A673 (cell line): ENCODE measurements around the gene MEGF6. TPM values are rescaled to one million over a fixed set of nuclear protein-coding genes. Genes with fewer than 3 reads are reported as not detected.

ENCODE experiments used
- BruUV-seq: library from RNA; stranded (reverse); fragments of 400-500 nt; replicated peaks from 2 replicates; lab custom pipeline; 2021; lab: Mats Ljungman, UMichigan
- CTCF ChIA-PET: fragments of 300-600 bp; sonication (Branson Sonifier 250); formaldehyde crosslinking; loops from one replicate; lab custom pipeline; 2022; ENCODE audit warnings: antibody characterized with exemption; lab: Charles Lee
- POLR2A ChIA-PET: fragments of 300-600 bp; sonication (Branson Sonifier 250); formaldehyde crosslinking; loops from one replicate; lab custom pipeline; 2022; ENCODE audit warnings: antibody characterized with exemption; ENCODE audit not compliant: low non-redundant PET; lab: Charles Lee
- DNase-seq: peaks from one replicate; pipeline ENCODE4 v3.0.0-alpha.2; 2015; ENCODE audit warnings: low spot score
- H3K27ac ChIP-seq: fragments of 200-600 bp; sonication (generic); 2 replicates; pipeline ENCODE4 v1.5.1; 2016; ENCODE audit warnings: mixed run types, low read depth, mild to moderate bottlenecking, mixed read lengths, antibody characterized with exemption, low read length; ENCODE audit not compliant: poor library complexity, severe bottlenecking
- H3K27me3 ChIP-seq: fragments of 200-600 bp; sonication (generic); replicated peaks from 2 replicates; pipeline ENCODE4 v1.6.1; 2017; ENCODE audit warnings: mixed run types, low read depth, mild to moderate bottlenecking, mixed read lengths, antibody characterized with exemption, low read length; ENCODE audit not compliant: insufficient read depth, poor library complexity
- H3K36me3 ChIP-seq: fragments of 200-600 bp; sonication (generic); 2 replicates; pipeline ENCODE4 v1.6.1; 2016; ENCODE audit warnings: mixed run types, mild to moderate bottlenecking, mixed read lengths, antibody characterized with exemption, low read length; ENCODE audit not compliant: insufficient read depth, poor library complexity, severe bottlenecking
- H3K4me1 ChIP-seq: fragments of 200-600 bp; sonication (generic); 2 replicates; pipeline ENCODE4 v1.6.1; 2017; ENCODE audit warnings: mixed run types, mild to moderate bottlenecking, mixed read lengths, antibody characterized with exemption, low read length; ENCODE audit not compliant: insufficient read depth, poor library complexity, severe bottlenecking
- H3K4me3 ChIP-seq: fragments of 200-600 bp; sonication (generic); 2 replicates; pipeline ENCODE4 v1.5.1; 2016; ENCODE audit warnings: low read depth, mixed run types, mild to moderate bottlenecking, mixed read lengths, low read length; ENCODE audit not compliant: poor library complexity, severe bottlenecking
- H3K9me3 ChIP-seq: fragments of 200-600 bp; sonication (generic); 2 replicates; pipeline ENCODE4 v1.6.1; 2016; ENCODE audit warnings: mixed run types, low read depth, mild to moderate bottlenecking, mixed read lengths, antibody characterized with exemption, low read length; ENCODE audit not compliant: poor library complexity, severe bottlenecking
- EZH2 ChIP-seq: fragments of 200-600 bp; sonication (generic); IDR thresholded peaks from 2 replicates; pipeline ENCODE4 v1.6.1; 2017; ENCODE audit warnings: borderline replicate concordance, low read depth, mild to moderate bottlenecking, mixed read lengths, antibody characterized with exemption, low read length; ENCODE audit not compliant: poor library complexity, severe bottlenecking
- intact Hi-C: fragments of 100-400 bp; cut with micrococcal nuclease; formaldehyde crosslinking; loops from one replicate; pipeline ENCODE4 v1.10.0; 2022; ENCODE audit not compliant: unreplicated experiment
- total RNA-seq: library from RNA; stranded (reverse); gene quantifications from 2 replicates; pipeline ENCODE4 v1.2.3, GENCODE V29; 2021
- TF ChIP-seq, protein P1 (sequence below): fragments of 300-800, 200-600 bp; sonication (generic); conservative IDR thresholded peaks from 2 replicates; pipeline ENCODE4 v1.5.1; 2017; ENCODE audit warnings: low read depth, mild to moderate bottlenecking, antibody characterized with exemption, low read length, moderate library complexity, mixed read lengths

MEGF6 gene
- total RNA-seq, 1 experiment from 2014 or later, result 2.8 TPM

DNA sequence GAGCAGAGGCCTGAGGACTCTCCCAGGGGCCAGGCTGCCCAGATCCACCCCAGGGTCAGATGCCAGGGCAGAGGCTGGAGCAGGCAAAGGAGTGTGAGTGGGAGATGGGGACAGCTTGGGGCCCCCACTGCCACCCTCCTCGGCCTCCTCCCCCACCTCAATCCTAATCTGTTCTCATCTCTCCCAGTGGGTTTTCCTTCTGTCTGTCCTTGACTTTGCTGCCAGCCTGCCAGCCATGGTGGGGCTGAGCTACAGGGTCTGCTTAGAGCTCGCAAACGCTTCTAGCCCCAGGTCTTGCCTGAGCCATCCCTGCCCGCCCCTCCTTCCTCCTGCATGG is 65.3 kb downstream of the MEGF6 start:
- no peak overlapping the region for H3K27ac ChIP-seq
- DNase-seq, result no peak
- no peaks in the 10 kb centered on the region for H3K36me3 ChIP-seq
- no peaks in the 10 kb centered on the region for H3K9me3 ChIP-seq
- H3K4me1 ChIP-seq, result no peaks in the 10 kb centered on the region
- ChIA-PET CTCF (no interaction called here), POLR2A (no interaction called here)
- BruUV-seq, result no TSS peak
- intact Hi-C loops, result no loop called here
- TF ChIP-seq EZH2, result no peak
- TF ChIP-seq, protein P1, sequence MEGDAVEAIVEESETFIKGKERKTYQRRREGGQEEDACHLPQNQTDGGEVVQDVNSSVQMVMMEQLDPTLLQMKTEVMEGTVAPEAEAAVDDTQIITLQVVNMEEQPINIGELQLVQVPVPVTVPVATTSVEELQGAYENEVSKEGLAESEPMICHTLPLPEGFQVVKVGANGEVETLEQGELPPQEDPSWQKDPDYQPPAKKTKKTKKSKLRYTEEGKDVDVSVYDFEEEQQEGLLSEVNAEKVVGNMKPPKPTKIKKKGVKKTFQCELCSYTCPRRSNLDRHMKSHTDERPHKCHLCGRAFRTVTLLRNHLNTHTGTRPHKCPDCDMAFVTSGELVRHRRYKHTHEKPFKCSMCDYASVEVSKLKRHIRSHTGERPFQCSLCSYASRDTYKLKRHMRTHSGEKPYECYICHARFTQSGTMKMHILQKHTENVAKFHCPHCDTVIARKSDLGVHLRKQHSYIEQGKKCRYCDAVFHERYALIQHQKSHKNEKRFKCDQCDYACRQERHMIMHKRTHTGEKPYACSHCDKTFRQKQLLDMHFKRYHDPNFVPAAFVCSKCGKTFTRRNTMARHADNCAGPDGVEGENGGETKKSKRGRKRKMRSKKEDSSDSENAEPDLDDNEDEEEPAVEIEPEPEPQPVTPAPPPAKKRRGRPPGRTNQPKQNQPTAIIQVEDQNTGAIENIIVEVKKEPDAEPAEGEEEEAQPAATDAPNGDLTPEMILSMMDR, result no peak
- no peak overlapping the region for H3K4me3 ChIP-seq
- H3K27me3 ChIP-seq, result no peaks in the 10 kb centered on the region

DNA sequence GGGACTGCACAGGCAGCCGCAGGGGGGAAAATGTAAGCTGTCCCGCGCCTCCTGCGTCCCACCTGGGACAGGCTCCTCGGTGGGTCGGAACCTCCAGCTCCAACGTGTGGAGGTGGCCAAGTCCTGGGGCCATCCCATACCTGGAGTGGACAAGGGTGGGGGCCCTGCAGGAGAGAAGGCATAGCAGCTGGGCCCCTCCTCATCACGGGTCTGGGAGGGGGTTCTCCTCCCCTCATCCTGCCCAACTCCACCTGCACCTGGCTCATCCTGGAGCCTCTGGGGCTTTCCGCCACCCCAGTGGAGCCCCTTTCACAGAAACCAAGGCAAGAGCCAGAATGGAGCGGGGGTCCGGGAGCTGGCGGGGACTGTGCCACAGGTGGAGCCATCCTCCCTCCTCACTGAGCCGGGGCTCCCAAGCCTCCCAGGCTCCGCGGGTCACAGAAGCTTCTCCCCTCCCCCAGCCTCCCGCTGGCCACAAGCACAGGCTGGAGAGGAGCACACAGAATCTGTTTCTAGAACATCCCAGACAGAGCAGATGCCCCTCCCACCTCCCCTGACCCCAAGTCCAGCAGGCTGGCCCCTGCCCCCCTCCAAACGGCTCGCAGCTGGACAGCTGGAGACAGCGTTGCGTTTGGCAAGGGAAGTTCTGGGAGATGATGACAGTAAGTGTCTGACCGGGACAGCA is 65.8 kb downstream of the MEGF6 start:
- no TSS peak for BruUV-seq
- H3K4me1 ChIP-seq, result no peaks in the 10 kb centered on the region
- no peaks in the 10 kb centered on the region for H3K36me3 ChIP-seq
- no peaks in the 10 kb centered on the region for H3K9me3 ChIP-seq
- no peak for DNase-seq
- intact Hi-C loops, result no loop called here
- no peak for TF ChIP-seq EZH2
- TF ChIP-seq, protein P1, result no peak
- POLR2A ChIA-PET, result no interaction called here
- H3K27me3 ChIP-seq, result no peaks in the 10 kb centered on the region
- H3K4me3 ChIP-seq, result no peak overlapping the region
- CTCF ChIA-PET, result no interaction called here
- no peak overlapping the region for H3K27ac ChIP-seq

DNA sequence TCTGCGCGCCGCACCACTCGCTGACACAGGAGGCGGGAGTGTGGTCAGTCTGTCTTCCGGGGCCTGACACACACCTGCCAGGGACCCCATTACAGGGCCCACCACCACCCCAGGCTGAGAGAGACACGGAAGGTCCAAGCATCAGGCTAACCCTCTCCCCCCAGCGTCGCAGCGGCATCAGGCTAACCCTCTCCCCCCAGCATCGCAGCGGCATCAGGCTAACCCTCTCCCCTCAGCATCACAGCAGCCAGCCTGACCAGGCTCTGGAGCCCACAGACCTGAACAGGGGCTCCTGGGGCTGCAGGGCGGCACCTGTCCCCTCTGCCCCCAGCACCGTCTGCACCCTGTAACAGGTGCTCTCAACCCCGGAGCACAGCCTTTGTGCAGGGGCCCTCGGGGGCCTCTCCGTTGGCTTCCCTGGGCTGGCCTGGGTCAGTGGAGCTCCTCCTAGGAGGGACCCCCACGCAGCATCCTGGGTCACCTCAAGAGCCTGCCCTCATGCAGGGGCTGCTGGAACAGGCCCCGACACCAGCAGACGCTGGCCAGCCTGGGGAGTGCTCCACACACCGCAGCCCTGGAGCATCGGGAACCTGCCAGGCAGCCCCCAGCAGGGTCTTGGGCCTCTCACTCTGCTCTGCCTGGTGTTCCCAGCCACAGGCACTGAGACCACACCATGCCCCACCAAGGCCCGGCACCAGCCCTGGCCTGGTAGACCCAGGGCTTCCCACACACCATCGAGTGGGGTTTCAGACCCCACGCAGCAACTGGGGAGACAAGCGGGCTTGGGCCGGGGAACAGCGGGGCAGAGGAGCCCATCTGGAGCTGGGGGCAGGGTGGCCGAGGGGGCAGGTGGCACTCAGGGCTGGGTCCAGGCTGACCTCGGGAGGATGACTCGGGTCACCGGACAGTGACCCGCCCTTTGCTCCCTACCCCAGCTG is 67.0 kb downstream of the MEGF6 start:
- no peak for DNase-seq
- Histone ChIP-seq H3K4me1 (no peaks in the 10 kb centered on the region), H3K4me3 (no peak overlapping the region), H3K27me3 (no peaks in the 10 kb centered on the region), H3K9me3 (no peaks in the 10 kb centered on the region), H3K27ac (no peak overlapping the region), H3K36me3 (no peaks in the 10 kb centered on the region)
- TF ChIP-seq, protein P1, result no peak
- TF ChIP-seq EZH2, result no peak
- BruUV-seq, result no TSS peak
- intact Hi-C loops, result no loop called here
- POLR2A ChIA-PET, result no interaction called here
- CTCF ChIA-PET, result no interaction called here
